ENCODE results near the gene SPTLC3. TPM values are rescaled to one million over a fixed set of nuclear protein-coding genes. Genes with fewer than 3 reads are reported as not detected.

Gene SPTLC3
- total and polyA plus RNA-seq, 2 of the 13 experiments (the other 11 are each of a cell fraction or from before 2014, with no cell fraction given), result 20.5 to 95.6 TPM

DNA sequence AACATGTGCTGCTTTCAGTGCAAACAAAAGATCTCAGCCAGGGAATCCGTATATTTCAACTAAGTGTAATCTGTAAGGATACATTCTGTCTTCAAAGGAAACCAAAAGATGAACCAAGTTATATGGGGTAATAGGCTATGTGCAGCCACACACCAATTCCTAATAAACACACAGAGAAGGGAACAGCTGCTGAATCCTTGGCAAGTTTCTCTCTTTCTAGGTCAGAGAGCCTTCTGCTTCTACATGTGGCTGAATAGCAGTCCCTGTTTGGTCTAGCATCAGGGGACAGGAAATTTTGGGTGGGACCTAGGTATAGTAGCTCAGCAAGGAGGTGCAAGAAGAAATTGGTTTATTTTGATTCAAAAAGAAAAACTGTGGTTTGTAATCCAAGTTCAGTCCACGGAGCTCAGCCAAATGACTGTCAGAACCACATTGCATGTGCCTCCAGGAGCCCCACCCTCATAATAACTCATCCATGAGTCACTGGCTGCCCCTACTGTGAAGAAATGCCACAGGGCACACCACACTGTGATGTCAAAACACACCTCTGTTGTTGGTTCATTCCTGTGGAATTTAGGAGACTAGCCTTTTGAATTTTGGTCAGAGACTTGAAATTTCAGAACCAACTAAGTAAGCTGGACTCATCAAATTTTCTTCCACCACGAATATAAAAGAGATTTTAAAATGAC, 21.1 kb downstream of the SPTLC3 start (continued):
- TF ChIP-seq ZNF225 (CRISPR knock-in tag; IDR thresholded peaks at IDR 0.05), result no peak
- peak; percentile 97 for TF ChIP-seq ZBTB21 (CRISPR knock-in tag; IDR thresholded peaks at IDR 0.05)
- TF ChIP-seq ZNF670 (CRISPR knock-in tag; IDR thresholded peaks at IDR 0.05; ENCODE audit: borderline replicate concordance), result no peak
- TF ChIP-seq ZNF33A (CRISPR knock-in tag; IDR thresholded peaks at IDR 0.05; ENCODE audit: borderline replicate concordance), result no peak
- TF ChIP-seq ZNF24 (IDR thresholded peaks at IDR 0.05), result no peak
- peak; percentile 28; the same call in 1 of the 2 replicates for TF ChIP-seq SOX5 (CRISPR knock-in tag; IDR thresholded peaks at IDR 0.05; ENCODE audit: borderline replicate concordance)
- no peak for TF ChIP-seq SOX6 (IDR thresholded peaks at IDR 0.05)
- TF ChIP-seq SOX6 (CRISPR knock-in tag; IDR thresholded peaks at IDR 0.05), result no peak
- TF ChIP-seq ZNF790 (CRISPR knock-in tag; IDR thresholded peaks at IDR 0.05; ENCODE audit: borderline replicate concordance), result no peak
- TF ChIP-seq DBP (CRISPR knock-in tag; IDR thresholded peaks at IDR 0.05; ENCODE audit: not compliant biosample characterization), result no peak
- TF ChIP-seq ZNF136 (CRISPR knock-in tag; IDR thresholded peaks at IDR 0.05; ENCODE audit: low read depth), result no peak
- TF ChIP-seq, protein P1, sequence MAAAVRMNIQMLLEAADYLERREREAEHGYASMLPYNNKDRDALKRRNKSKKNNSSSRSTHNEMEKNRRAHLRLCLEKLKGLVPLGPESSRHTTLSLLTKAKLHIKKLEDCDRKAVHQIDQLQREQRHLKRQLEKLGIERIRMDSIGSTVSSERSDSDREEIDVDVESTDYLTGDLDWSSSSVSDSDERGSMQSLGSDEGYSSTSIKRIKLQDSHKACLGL (CRISPR knock-in tag; IDR thresholded peaks at IDR 0.05), result no peak
- TF ChIP-seq LCORL (IDR thresholded peaks at IDR 0.05), result no peak
- TF ChIP-seq LCORL (CRISPR knock-in tag; IDR thresholded peaks at IDR 0.05), result no peak
- TF ChIP-seq SNAI1 (CRISPR knock-in tag; IDR thresholded peaks at IDR 0.05; ENCODE audit: borderline replicate concordance), result no peak
- no peak for TF ChIP-seq RXRA (CRISPR knock-in tag; IDR thresholded peaks at IDR 0.05)
- no peak for TF ChIP-seq NCOR1 (IDR thresholded peaks at IDR 0.05; ENCODE audit: borderline replicate concordance, low read length)
- TF ChIP-seq MYPOP (CRISPR knock-in tag; IDR thresholded peaks at IDR 0.05), result no peak
- 0 out of 2 replicates have a peak, but pooled peaks have one; percentile 2 for TF ChIP-seq CEBPG (CRISPR knock-in tag; IDR thresholded peaks at IDR 0.05)
- TF ChIP-seq ZNF614 (CRISPR knock-in tag; IDR thresholded peaks at IDR 0.05; ENCODE audit: borderline replicate concordance), result no peak
- TF ChIP-seq TRIM24 (CRISPR knock-in tag; IDR thresholded peaks at IDR 0.05), result no peak
- 0 out of 2 replicates have a peak, but pooled peaks have one; percentile 51 for TF ChIP-seq ZNF644 (CRISPR knock-in tag; IDR thresholded peaks at IDR 0.05; ENCODE audit: low read depth)
- no peak for TF ChIP-seq JUND (CRISPR knock-in tag; IDR thresholded peaks at IDR 0.05)
- no peak for TF ChIP-seq MIER3 (CRISPR knock-in tag; IDR thresholded peaks at IDR 0.05; ENCODE audit: borderline replicate concordance)
- TF ChIP-seq TERF1 (CRISPR knock-in tag; IDR thresholded peaks at IDR 0.05), result no peak
- no peak for TF ChIP-seq AHR (CRISPR knock-in tag; IDR thresholded peaks at IDR 0.05)
- peak; percentile 64 for TF ChIP-seq PATZ1 (CRISPR knock-in tag; IDR thresholded peaks at IDR 0.05)
